ENCODE measurements around the gene SENP3.
A peak's percentile ranks its signal among the peaks of the same experiment; 100 is the strongest.

The SENP3 gene

DNA sequence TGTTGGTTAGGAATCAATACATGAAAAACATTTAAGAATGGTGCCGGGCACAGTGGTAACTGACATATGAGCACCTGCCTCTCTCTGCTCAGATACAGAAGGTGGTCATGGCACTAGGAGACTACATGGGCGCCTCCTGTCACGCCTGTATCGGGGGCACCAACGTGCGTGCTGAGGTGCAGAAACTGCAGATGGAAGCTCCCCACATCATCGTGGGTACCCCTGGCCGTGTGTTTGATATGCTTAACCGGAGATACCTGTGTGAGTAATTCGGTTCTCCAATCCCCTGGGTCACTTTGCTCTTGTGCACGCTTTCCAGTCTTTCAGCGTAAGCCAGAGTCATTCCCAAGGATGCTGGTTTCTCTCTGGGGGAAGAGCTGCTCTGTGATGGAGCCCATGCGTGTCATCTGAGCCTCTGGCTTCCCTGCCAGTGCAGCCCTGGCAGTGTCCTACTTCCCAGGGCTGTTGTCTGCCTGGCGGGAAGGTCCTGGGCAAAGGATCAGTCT lies 14.8 kb downstream of the SENP3 start:
- H3K27me3 ChIP-seq = no peaks in the 10 kb centered on the region
- peak overlapping the region in 10 of 11 experiments; percentile 2 to 100 (median 100); a peak in 15 of 22 replicates for H3K27ac ChIP-seq
- peak overlapping the region; percentile 97 to 100 (median 99); a peak in 19 of 20 replicates for H3K4me3 ChIP-seq
- H3K9me3 ChIP-seq (replicated peaks in 1 of 11) = peaks cover 0 to 4% (median 0%) of the 10 kb centered on the region in 11 experiments; a peak in 5 of 22 replicates
- no peak for TF ChIP-seq Cebpa-rat (IDR thresholded peaks at IDR 0.05)
- peaks cover 56 to 84% (median 64%) of the 10 kb centered on the region in 11 experiments for H4K20me1 ChIP-seq
- H3K4me1 ChIP-seq = peaks cover 41 to 79% (median 73%) of the 10 kb centered on the region in 10 experiments
- H3K9ac ChIP-seq = peak overlapping the region; percentile 99 to 100 (median 100)
- H3K4me2 ChIP-seq = peak overlapping the region; percentile 81 to 100 (median 98)
- H3K36me3 ChIP-seq = peaks cover 58 to 76% (median 69%) of the 10 kb centered on the region in 11 experiments

DNA sequence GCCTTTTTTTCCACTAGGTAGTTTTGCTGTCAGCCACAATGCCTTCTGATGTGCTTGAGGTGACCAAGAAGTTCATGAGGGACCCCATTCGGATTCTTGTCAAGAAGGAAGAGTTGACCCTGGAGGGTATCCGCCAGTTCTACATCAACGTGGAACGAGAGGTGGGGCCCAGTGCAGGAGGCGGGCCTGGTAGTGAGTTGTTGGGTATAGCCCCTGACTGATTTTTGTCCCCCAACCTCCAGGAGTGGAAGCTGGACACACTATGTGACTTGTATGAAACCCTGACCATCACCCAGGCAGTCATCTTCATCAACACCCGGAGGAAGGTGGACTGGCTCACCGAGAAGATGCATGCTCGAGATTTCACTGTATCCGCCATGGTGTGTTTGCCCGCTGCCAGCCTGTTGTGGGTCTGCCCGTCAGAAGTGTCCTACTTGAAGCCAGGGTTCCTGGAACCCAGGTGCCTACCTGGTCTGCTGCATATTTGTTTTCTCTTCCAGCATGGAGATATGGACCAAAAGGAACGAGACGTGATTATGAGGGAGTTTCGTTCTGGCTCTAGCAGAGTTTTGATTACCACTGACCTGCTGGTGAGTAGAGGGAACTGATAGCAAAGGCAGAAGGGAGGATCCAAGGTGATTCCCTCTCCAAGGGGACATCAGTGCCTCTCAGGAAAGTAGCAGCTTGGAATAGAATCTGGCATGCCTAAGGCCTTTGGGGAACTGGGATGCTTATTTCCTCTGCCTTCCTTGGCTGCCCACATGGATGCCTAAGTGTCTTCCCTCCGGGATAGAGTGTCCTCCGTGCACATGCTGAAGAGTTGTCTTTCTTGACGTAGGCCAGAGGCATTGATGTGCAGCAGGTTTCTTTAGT lies 15.8 kb downstream of the SENP3 start:
- H3K4me3 ChIP-seq = peak overlapping the region in 9 of 10 experiments; percentile 97 to 100 (median 99); a peak in 15 of 20 replicates
- H3K9ac ChIP-seq = peak overlapping the region; percentile 99 to 100 (median 100); a peak in 21 of 22 replicates
- TF ChIP-seq Cebpa-rat (IDR thresholded peaks at IDR 0.05) = no peak
- peaks cover 44 to 85% (median 82%) of the 10 kb centered on the region in 10 experiments for H3K4me1 ChIP-seq
- peaks cover 56 to 87% (median 65%) of the 10 kb centered on the region in 11 experiments for H4K20me1 ChIP-seq
- H3K27ac ChIP-seq = peak overlapping the region in 10 of 11 experiments; percentile 21 to 100 (median 100); a peak in 18 of 22 replicates
- no peaks in the 10 kb centered on the region for H3K27me3 ChIP-seq
- peak overlapping the region; percentile 81 to 100 (median 98) for H3K4me2 ChIP-seq
- peaks cover 0 to 4% (median 0%) of the 10 kb centered on the region in 11 experiments; a peak in 5 of 22 replicates for H3K9me3 ChIP-seq (replicated peaks in 1 of 11)
- peaks cover 57 to 78% (median 70%) of the 10 kb centered on the region in 11 experiments for H3K36me3 ChIP-seq

DNA sequence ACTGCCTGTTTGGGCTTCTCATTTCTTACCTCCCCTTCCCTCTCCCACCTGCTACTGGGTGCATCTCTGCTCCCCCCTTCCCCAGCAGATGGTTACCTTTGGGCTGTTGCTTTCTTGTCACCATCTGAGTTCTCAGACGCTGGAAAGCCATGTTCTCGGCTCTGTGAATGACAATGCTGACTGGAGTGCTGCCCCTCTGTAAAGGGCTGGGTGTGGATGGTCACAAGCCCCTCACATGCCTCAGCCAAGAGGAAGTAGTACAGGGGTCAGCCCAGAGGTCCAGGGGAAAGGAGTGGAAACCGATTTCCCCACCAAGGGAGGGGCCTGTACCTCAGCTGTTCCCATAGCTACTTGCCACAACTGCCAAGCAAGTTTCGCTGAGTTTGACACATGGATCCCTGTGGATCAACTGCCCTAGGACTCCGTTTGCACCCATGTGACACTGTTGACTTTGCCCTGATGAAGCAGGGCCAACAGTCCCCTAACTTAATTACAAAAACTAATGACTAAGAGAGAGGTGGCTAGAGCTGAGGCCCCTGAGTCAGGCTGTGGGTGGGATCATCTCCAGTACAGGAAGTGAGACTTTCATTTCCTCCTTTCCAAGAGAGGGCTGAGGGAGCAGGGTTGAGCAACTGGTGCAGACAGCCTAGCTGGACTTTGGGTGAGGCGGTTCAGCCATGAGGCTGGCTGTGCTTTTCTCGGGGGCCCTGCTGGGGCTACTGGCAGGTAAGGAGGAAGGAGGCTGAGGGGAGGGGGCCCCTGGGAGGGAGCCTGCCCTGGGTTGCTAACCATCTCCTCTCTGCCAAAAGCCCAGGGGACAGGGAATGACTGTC lies 17.5 kb downstream of the SENP3 start, which contains the start of gene CD68:
CD68 (plus strand) TSS at position 638 of the 833 bp plus-strand sequence; CDS start at position 678, 40 bp downstream.
- peak within 1 kb of the TSS in 8 of 10 experiments; percentile 66 to 100 (median 99); a peak in 17 of 20 replicates for H3K4me3 ChIP-seq
- H3K4me2 ChIP-seq = peak within 1 kb of the TSS; percentile 81 to 100 (median 98)
- no peaks in the 10 kb centered on the region for H3K27me3 ChIP-seq
- H3K4me1 ChIP-seq = peaks cover 54 to 94% (median 92%) of the 10 kb centered on the region in 10 experiments
- peak within 1 kb of the TSS; percentile 97 to 100 (median 100) for H3K27ac ChIP-seq
- no peaks in the 10 kb centered on the region for H3K9me3 ChIP-seq (replicated peaks in 1 of 11)
- peak within 1 kb of the TSS; percentile 95 to 100 (median 100) for H3K9ac ChIP-seq
- peaks cover 46 to 75% (median 66%) of the 10 kb centered on the region in 11 experiments for H3K36me3 ChIP-seq
- H4K20me1 ChIP-seq = peaks cover 50 to 74% (median 50%) of the 10 kb centered on the region in 11 experiments
- TF ChIP-seq Cebpa-rat (IDR thresholded peaks at IDR 0.05) = peak; percentile 73 to 92 (median 88); a peak in 21 of 22 replicates

DNA sequence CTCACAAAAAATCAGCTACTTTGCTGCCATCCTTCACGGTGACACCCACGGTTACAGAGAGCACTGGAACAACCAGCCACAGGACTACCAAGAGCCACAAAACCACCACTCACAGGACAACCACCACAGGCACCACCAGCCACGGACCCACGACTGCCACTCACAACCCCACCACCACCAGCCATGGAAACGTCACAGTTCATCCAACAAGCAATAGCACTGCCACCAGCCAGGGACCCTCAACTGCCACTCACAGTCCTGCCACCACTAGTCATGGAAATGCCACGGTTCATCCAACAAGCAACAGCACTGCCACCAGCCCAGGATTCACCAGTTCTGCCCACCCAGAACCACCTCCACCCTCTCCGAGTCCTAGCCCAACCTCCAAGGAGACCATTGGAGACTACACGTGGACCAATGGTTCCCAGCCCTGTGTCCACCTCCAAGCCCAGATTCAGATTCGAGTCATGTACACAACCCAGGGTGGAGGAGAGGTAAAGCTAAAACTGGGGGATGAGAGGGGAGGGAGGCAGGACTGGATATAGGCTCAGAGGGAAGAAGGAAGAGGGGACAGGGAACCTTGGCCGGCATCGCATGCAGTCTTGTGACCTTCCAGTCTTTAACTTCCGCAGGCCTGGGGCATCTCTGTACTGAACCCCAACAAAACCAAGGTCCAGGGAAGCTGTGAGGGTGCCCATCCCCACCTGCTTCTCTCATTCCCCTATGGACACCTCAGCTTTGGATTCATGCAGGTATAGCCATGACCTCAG lies 18.3 kb downstream of the SENP3 start:
- peak overlapping the region in 8 of 10 experiments; percentile 28 to 100 (median 78); a peak in 17 of 20 replicates for H3K4me3 ChIP-seq
- peaks cover 62 to 94% (median 92%) of the 10 kb centered on the region in 10 experiments for H3K4me1 ChIP-seq
- H3K4me2 ChIP-seq = peak overlapping the region; percentile 81 to 100 (median 98)
- H3K36me3 ChIP-seq = peaks cover 38 to 67% (median 58%) of the 10 kb centered on the region in 11 experiments
- no peaks in the 10 kb centered on the region for H3K27me3 ChIP-seq
- no peaks in the 10 kb centered on the region for H3K9me3 ChIP-seq (replicated peaks in 1 of 11)
- H3K9ac ChIP-seq = peak overlapping the region; percentile 95 to 100 (median 100)
- peak overlapping the region; percentile 97 to 100 (median 100) for H3K27ac ChIP-seq
- no peak for TF ChIP-seq Cebpa-rat (IDR thresholded peaks at IDR 0.05)
- peaks cover 42 to 66% (median 42%) of the 10 kb centered on the region in 11 experiments for H4K20me1 ChIP-seq

DNA sequence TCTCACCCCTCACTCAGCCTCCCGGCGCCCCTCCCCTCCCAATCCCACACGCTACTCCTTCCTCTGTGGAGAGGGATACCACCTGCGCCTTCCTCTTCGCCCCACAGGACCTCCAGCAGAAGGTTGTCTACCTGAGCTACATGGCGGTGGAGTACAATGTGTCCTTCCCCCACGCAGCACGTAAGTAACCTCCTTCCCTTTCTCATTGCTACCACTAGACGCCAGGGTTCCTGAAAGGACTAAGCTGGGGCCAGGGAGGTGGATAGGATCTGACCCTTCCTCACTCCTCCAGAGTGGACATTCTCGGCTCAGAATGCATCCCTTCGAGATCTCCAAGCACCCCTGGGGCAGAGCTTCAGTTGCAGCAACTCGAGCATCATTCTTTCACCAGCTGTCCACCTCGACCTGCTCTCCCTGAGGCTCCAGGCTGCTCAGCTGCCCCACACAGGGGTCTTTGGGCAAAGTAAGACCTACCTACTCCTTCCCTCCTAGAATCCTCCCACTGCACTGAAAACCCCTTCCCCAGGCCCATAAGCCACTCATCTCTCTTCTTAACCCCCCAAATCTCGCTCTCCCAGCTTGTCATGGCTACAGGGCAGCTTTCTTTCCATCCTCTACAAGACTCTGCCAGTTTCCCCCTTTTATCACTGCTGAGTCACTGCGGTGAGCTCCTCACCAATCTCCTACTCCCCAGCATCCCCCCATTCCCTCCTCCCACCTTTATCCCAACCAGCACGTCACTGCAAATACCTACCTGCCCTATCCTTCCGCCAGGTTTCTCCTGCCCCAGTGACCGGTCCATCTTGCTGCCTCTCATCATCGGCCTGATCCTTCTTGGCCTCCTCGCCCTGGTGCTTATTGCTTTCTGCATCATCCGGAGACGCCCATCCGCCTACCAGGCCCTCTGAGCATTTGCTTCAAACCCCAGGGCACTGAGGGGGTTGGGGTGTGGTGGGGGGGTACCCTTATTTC lies 19.2 kb downstream of the SENP3 start:
- H3K27ac ChIP-seq = peak overlapping the region; percentile 97 to 100 (median 100)
- peaks cover 63 to 94% (median 91%) of the 10 kb centered on the region in 10 experiments for H3K4me1 ChIP-seq
- H3K4me3 ChIP-seq = peak overlapping the region in 9 of 10 experiments; percentile 22 to 100 (median 75); a peak in 17 of 20 replicates
- H3K9me3 ChIP-seq (replicated peaks in 1 of 11) = no peaks in the 10 kb centered on the region
- peaks cover 33 to 58% (median 34%) of the 10 kb centered on the region in 11 experiments for H4K20me1 ChIP-seq
- peaks cover 36 to 61% (median 58%) of the 10 kb centered on the region in 11 experiments for H3K36me3 ChIP-seq
- TF ChIP-seq Cebpa-rat (IDR thresholded peaks at IDR 0.05) = no peak
- no peaks in the 10 kb centered on the region for H3K27me3 ChIP-seq
- H3K9ac ChIP-seq = peak overlapping the region; percentile 95 to 100 (median 100)
- peak overlapping the region; percentile 81 to 100 (median 98) for H3K4me2 ChIP-seq

DNA sequence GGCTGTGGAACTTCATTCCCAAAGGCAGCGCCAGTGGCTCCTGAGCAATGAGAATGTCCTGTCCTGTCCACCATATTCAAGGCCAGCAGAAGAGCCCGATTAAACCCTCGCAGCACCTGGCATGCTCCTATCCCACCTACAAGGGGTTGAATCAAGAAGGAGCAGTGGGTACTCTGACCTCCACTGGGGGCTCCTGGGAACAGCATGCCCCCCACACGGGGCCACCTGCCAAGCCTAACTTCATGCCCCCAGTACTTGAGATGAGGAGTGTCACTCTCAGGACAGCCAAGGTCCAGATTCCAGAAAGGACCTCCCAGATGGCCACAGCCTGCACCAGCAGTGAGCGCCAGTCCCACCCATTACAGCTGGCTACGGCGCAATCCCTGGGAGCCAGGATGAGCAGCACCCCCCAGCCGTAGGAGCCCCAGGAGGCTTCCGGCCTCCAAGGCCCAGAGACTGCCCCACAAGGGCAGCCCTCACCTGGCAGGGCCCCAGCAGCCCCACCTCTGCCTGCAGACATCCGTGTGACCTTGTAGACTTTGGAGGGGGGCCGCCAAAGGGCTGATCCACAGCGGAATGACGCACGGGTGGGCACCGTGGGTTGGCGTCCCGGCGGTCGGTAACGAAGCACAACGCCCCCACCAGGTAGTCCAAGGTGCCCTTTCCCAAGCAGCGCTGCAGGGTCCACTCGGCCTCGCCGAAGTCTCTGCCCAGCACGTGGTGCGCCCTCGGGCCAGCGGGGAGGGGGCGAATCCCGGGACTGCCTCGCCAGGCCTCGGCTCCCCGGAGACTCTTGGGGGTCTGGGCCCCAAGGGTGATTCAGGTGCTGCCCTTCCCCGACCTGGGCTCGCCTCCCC lies 20.9 kb downstream of the SENP3 start:
- Histone ChIP-seq H3K4me3 (peak overlapping the region; percentile 64 to 100 (median 74)), H3K4me1 (peaks cover 62 to 92% (median 90%) of the 10 kb centered on the region in 10 experiments), H3K4me2 (peak overlapping the region; percentile 81 to 100 (median 98)), H3K9ac (peak overlapping the region; percentile 95 to 100 (median 100)), H3K36me3 (peaks cover 26 to 61% (median 53%) of the 10 kb centered on the region in 11 experiments), H3K9me3 (replicated peaks in 1 of 11) (no peaks in the 10 kb centered on the region), H4K20me1 (peaks cover 16 to 41% (median 16%) of the 10 kb centered on the region in 11 experiments), H3K27ac (peak overlapping the region; percentile 97 to 100 (median 100)), H3K27me3 (no peaks in the 10 kb centered on the region)
- TF ChIP-seq Cebpa-rat (IDR thresholded peaks at IDR 0.05) = no peak
